Calu3 (cell line): ENCODE results near the gene GALNS. TPM values are rescaled to one million over a fixed set of nuclear protein-coding genes. Genes with fewer than 3 reads are reported as not detected.

Experiments used
- BruUV-seq: library from RNA; stranded (reverse); fragments of 400-500 nt; replicated peaks from 2 replicates; lab custom pipeline; 2021; lab: Mats Ljungman, UMichigan
- CTCF ChIA-PET: fragments of 300-600 bp; sonication (Branson Sonifier 250); formaldehyde crosslinking; loops from one replicate; lab custom pipeline; 2022; ENCODE audit warnings: antibody characterized with exemption; lab: Charles Lee
- DNase-seq: peaks from one replicate; pipeline ENCODE4 v3.0.0; 2022
- H3K27ac Mint-ChIP-seq: one replicate; pipeline ENCODE4 v1.8.0; 2022; ENCODE audit warnings: mixed read lengths; ENCODE audit not compliant: unreplicated experiment
- H3K27me3 Mint-ChIP-seq: one replicate; pipeline ENCODE4 v1.8.0; 2022; ENCODE audit warnings: mixed read lengths; ENCODE audit not compliant: unreplicated experiment
- H3K36me3 Mint-ChIP-seq: one replicate; pipeline ENCODE4 v1.8.0; 2022; ENCODE audit warnings: mild to moderate bottlenecking, moderate library complexity, mixed read lengths; ENCODE audit not compliant: insufficient read depth, unreplicated experiment
- H3K4me1 Mint-ChIP-seq: one replicate; pipeline ENCODE4 v1.8.0; 2022; ENCODE audit warnings: mild to moderate bottlenecking, low read depth, mixed read lengths; ENCODE audit not compliant: unreplicated experiment
- H3K4me3 Mint-ChIP-seq: one replicate; pipeline ENCODE4 v1.8.0; 2022; ENCODE audit warnings: mild to moderate bottlenecking, low read depth, moderate library complexity, mixed read lengths; ENCODE audit not compliant: unreplicated experiment
- H3K9me3 Mint-ChIP-seq: one replicate; pipeline ENCODE4 v1.8.0; 2022; ENCODE audit warnings: low read depth, mixed read lengths; ENCODE audit not compliant: unreplicated experiment
- intact Hi-C: fragments of 100-400 bp; cut with micrococcal nuclease; formaldehyde crosslinking; loops from one replicate; pipeline ENCODE4 v1.10.0; 2022; ENCODE audit not compliant: unreplicated experiment
- total RNA-seq: library from RNA; stranded (reverse); gene quantifications from 2 replicates; pipeline ENCODE4 v1.2.3, GENCODE V29; 2022
- TF ChIP-seq, protein P1 (sequence below): fragments of 200-600 bp; IDR thresholded peaks from one replicate; pipeline ENCODE4 v1.8.0; 2022; ENCODE audit warnings: antibody characterized with exemption; ENCODE audit not compliant: unreplicated experiment

GALNS gene
- total RNA-seq, 1 experiment from 2014 or later: 50.4 TPM

GRCh38 chr16:88810166-88810911 lies 46.4 kb downstream of the GALNS start:
- Mint-ChIP-seq H3K4me1 (peaks cover 12% of the 10 kb centered on the region), H3K9me3 (no peaks in the 10 kb centered on the region), H3K4me3 (peak overlapping the region; percentile 97), H3K27ac (peak overlapping the region; percentile 97), H3K27me3 (no peaks in the 10 kb centered on the region), H3K36me3 (peaks cover 82% of the 10 kb centered on the region)
- CTCF ChIA-PET: interaction anchor here (1.2 to 3.3 kb wide), 6 partner anchors 17 to 357 kb away, joined by 3 to 16 read pairs (median 4); no protein-coding TSS in a partner anchor
- no peak for DNase-seq
- intact Hi-C loops: no loop called here
- no TSS peak for BruUV-seq
- TF ChIP-seq, protein P1, sequence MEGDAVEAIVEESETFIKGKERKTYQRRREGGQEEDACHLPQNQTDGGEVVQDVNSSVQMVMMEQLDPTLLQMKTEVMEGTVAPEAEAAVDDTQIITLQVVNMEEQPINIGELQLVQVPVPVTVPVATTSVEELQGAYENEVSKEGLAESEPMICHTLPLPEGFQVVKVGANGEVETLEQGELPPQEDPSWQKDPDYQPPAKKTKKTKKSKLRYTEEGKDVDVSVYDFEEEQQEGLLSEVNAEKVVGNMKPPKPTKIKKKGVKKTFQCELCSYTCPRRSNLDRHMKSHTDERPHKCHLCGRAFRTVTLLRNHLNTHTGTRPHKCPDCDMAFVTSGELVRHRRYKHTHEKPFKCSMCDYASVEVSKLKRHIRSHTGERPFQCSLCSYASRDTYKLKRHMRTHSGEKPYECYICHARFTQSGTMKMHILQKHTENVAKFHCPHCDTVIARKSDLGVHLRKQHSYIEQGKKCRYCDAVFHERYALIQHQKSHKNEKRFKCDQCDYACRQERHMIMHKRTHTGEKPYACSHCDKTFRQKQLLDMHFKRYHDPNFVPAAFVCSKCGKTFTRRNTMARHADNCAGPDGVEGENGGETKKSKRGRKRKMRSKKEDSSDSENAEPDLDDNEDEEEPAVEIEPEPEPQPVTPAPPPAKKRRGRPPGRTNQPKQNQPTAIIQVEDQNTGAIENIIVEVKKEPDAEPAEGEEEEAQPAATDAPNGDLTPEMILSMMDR: no peak

DNA sequence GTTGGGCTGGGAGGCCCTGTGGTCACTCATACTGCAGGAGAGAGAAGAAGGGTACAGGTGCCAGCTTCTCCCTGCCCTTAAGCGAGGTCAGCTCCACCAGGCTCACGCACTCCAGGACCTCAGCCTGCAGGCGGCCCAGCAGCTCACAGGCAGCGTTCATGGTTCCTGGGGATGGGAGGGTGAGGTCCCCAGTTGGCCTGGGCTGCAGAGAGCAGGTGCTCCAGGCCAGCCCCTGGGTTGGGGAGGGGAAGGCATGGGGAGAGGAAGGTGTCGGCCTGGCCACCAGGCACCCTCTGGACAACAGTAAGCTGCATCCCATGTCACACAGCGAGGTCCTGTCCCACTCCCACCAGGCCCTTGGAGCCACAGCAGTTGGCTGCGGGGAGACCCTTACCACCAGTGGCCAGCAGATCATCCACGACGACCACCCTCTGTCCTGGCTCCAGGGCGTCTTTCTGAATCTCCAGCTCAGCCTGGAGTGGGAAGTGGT lies 47.0 kb downstream of the GALNS start:
- Mint-ChIP-seq H3K4me3 (peak overlapping the region; percentile 97), H3K27ac (peak overlapping the region; percentile 97), H3K4me1 (peaks cover 12% of the 10 kb centered on the region), H3K27me3 (no peaks in the 10 kb centered on the region), H3K9me3 (no peaks in the 10 kb centered on the region), H3K36me3 (peaks cover 88% of the 10 kb centered on the region)
- CTCF ChIA-PET: interaction anchor here (1.2 to 3.3 kb wide), 3 partner anchors 27 to 72 kb away, joined by 3 to 16 read pairs (median 15); no protein-coding TSS in a partner anchor
- TF ChIP-seq, protein P1: no peak
- intact Hi-C loops: no loop called here
- no TSS peak for BruUV-seq
- no peak for DNase-seq

DNA sequence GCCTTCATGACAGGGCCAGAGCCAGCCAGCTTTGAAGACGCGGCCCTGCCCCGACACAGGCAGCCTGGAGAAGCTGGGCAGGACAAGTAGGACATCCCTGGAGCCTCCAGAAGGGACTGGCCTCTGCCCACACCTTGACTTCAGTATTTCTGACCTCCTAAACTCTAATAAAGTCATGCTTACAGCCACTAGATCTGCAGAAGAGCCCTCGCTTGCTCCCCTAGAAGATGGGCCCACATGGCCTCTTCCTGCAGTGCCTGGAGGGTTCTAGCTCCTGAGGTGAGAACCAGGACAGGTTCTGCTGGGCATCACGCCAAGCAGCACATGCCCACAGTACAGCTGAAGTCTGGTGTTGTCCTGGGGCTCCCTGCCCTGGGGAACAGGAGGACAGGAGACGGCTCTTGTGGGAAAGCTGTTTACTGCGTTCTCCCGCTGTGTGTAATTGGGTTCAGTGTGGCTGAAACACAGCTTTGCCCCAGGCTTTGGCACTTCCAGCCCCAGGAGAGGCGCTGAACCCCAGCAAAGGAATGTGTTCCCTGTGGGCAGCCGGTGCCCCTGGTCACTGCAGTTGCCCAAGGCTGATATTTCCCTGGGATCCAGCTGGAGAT lies 47.6 kb downstream of the GALNS start:
- H3K27me3 Mint-ChIP-seq: no peaks in the 10 kb centered on the region
- H3K9me3 Mint-ChIP-seq: no peaks in the 10 kb centered on the region
- no peak overlapping the region for H3K27ac Mint-ChIP-seq
- intact Hi-C loops: no loop called here
- peaks cover 94% of the 10 kb centered on the region for H3K36me3 Mint-ChIP-seq
- no TSS peak for BruUV-seq
- CTCF ChIA-PET: interaction anchor here (1.2 to 3.1 kb wide), 2 partner anchors 27 to 72 kb away, joined by 3 to 16 read pairs; no protein-coding TSS in a partner anchor
- no peak overlapping the region for H3K4me3 Mint-ChIP-seq
- no peak for DNase-seq
- TF ChIP-seq, protein P1: no peak
- H3K4me1 Mint-ChIP-seq: peaks cover 12% of the 10 kb centered on the region

DNA sequence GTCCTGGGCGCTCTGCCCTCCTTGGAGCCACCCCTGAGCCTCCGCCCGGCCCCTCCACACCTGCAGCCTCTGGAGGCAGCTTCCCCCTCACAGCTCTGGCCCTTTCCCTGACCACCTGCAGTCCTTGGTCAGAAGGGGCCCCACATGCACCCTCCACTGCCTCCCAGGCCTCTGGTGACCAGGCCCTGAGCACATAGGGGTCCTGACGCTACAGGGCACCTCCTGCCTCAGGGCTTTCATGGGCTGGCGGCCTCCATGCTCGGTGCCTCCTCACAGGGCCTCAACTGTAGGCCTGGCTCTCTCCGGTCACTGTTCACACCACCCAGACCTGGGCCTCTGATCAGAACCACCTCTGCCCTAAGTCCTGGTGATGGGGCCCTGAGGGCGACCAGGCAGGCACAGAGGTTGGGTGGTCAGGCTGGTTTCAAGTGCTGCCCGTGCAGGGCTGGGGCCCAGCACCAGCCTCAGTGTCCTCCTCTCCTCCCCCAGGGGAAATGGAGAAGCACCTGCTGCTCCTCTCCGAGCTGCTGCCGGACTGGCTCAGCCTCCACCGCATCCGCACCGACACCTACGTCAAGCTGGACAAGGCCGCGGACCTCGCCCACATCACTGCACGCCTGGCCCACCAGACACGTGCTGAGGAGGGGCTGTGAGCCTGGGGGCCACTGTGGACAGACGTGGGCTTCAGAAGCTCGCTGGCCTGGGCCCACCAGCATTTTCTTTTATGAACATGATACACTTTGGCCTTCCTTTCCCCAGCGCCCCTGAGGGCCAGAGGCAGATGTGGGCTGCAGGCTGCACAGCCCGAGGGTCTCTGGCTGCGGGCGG lies 48.9 kb downstream of the GALNS start:
- intact Hi-C loops: no loop called here
- H3K4me3 Mint-ChIP-seq: no peak overlapping the region
- H3K4me1 Mint-ChIP-seq: peaks cover 12% of the 10 kb centered on the region
- CTCF ChIA-PET: no interaction called here
- peak overlapping the region; percentile 61 for H3K27ac Mint-ChIP-seq
- TF ChIP-seq, protein P1: no peak
- H3K27me3 Mint-ChIP-seq: no peaks in the 10 kb centered on the region
- H3K36me3 Mint-ChIP-seq: peaks cover 99% of the 10 kb centered on the region
- H3K9me3 Mint-ChIP-seq: no peaks in the 10 kb centered on the region
- BruUV-seq: no TSS peak
- no peak for DNase-seq
